Lower lobe of right lung (tissue), 2 donors: ENCODE results near the gene FXYD3. TPM values are rescaled to one million over a fixed set of nuclear protein-coding genes. Genes with fewer than 3 reads are reported as not detected.

ENCODE experiments used
- ATAC-seq, 2 donors: fragments of 200-7000 bp; cut with Tn5 transposase; one replicate each; pipeline ENCODE4 v1.9.1; 2020 to 2022; ENCODE audit warnings: mild to moderate bottlenecking in 2 of 2, moderate library complexity in 2 of 2
- DNase-seq: peaks from one replicate; pipeline ENCODE4 v3.0.0-alpha.2; 2020
- H3K27ac ChIP-seq: fragments of 200-600 bp; one replicate; pipeline ENCODE4 v1.8.0; 2022
- H3K27me3 ChIP-seq: fragments of 200-600 bp; one replicate; pipeline ENCODE4 v1.8.0; 2022; ENCODE audit warnings: low read depth
- H3K36me3 ChIP-seq: fragments of 200-600 bp; one replicate; pipeline ENCODE4 v1.8.0; 2022; ENCODE audit warnings: mild to moderate bottlenecking
- H3K4me1 ChIP-seq: fragments of 200-600 bp; one replicate; pipeline ENCODE4 v1.8.0; 2022
- H3K4me3 ChIP-seq: fragments of 200-600 bp; one replicate; pipeline ENCODE4 v1.8.0; 2022; ENCODE audit warnings: mild to moderate bottlenecking
- H3K9me3 ChIP-seq: fragments of 200-600 bp; one replicate; pipeline ENCODE4 v1.8.0; 2022
- intact Hi-C: fragments of 100-400 bp; cut with DNase I; formaldehyde crosslinking; loops from one replicate; pipeline ENCODE4 v1.11.0; 2022
- total RNA-seq: library from RNA; stranded (reverse); fragmentation: NEBNext Ultra II Directional; extraction: Animal tissue kit (Norgen Biotek cat#: 25700); gene quantifications from one replicate; pipeline ENCODE4 v1.2.1, GENCODE V29; 2021
- TF ChIP-seq, protein P1 (sequence below): fragments of 200-600 bp; IDR thresholded peaks from one replicate; pipeline ENCODE4 v1.8.0; 2022; ENCODE audit warnings: antibody characterized with exemption, mild to moderate bottlenecking
- donor health status: DM: no; HTN: yes; CAD: no; lungs with severe emphysema.

FXYD3 gene
- total RNA-seq, 1 donor from 2014 or later: 135 TPM

DNA sequence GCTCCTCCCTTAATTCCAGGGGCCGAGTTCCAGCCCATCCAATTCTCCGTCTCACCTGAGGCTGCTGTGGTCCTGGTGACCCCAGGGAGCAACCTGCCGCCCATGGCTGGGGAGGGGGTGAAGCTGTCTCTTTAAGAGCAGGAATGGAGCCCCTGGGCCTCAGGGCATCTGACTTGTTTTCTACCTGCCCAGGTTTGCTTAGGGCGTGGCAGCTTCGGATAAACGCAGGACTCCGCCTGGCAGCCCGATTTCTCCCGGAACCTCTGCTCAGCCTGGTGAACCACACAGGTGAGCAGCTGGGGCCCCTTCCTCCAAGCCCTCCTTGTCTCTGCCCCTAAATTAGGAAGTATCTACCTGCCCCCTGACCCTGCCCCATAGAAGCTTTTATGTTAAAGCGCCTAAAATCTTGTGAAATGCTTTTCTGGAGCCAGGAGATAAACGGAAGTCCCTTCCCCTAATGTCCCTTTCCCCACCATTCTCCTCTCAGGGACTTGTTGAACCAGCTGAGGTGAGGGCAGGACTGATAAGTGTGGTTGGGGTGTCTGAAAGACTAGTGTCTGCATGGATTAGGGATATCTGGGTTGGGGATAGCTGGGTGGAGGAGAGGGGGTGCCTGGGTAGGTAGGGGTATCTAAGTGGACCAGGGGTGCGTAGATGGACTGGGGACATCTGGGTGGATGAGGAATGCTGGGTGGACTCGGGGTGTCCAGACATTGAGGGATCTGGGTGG is 614 bp downstream of the FXYD3 start:
- Histone ChIP-seq H3K27ac (peak overlapping the region; percentile 78), H3K36me3 (no peaks in the 10 kb centered on the region), H3K4me1 (peaks cover 12% of the 10 kb centered on the region), H3K4me3 (peak overlapping the region; percentile 48), H3K27me3 (no peaks in the 10 kb centered on the region), H3K9me3 (no peaks in the 10 kb centered on the region)
- TF ChIP-seq, protein P1, sequence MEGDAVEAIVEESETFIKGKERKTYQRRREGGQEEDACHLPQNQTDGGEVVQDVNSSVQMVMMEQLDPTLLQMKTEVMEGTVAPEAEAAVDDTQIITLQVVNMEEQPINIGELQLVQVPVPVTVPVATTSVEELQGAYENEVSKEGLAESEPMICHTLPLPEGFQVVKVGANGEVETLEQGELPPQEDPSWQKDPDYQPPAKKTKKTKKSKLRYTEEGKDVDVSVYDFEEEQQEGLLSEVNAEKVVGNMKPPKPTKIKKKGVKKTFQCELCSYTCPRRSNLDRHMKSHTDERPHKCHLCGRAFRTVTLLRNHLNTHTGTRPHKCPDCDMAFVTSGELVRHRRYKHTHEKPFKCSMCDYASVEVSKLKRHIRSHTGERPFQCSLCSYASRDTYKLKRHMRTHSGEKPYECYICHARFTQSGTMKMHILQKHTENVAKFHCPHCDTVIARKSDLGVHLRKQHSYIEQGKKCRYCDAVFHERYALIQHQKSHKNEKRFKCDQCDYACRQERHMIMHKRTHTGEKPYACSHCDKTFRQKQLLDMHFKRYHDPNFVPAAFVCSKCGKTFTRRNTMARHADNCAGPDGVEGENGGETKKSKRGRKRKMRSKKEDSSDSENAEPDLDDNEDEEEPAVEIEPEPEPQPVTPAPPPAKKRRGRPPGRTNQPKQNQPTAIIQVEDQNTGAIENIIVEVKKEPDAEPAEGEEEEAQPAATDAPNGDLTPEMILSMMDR: no peak
- ATAC-seq (peak; percentile 37 to 54), DNase-seq (peak; percentile 78)
- intact Hi-C loops: no loop called here

DNA sequence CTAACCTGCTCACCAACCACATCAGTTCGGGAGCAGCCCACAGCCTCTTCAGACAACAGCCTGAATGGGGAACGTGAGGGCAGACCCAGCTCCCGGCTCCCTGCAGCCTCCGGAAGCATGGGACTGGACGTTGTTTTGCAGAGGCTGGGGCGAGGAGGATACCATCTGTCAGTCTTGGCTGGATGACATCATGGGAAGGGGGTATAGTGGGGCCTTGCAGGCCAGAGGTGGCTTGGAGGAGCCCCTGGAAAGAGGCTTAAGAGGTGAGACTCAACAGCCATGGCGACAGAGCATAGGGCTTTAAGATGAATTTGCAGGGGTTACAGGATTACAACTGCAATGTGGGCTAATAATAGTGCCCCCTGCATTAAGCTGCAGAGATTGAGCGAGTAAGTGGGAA is 1.5 kb downstream of the FXYD3 start:
- Histone ChIP-seq H3K9me3 (no peaks in the 10 kb centered on the region), H3K4me1 (peaks cover 12% of the 10 kb centered on the region), H3K4me3 (peak overlapping the region; percentile 48), H3K36me3 (no peaks in the 10 kb centered on the region), H3K27ac (peak overlapping the region; percentile 78), H3K27me3 (no peaks in the 10 kb centered on the region)
- ATAC-seq (no peak), DNase-seq (no peak)
- intact Hi-C loops: no loop called here
- TF ChIP-seq, protein P1: no peak

DNA sequence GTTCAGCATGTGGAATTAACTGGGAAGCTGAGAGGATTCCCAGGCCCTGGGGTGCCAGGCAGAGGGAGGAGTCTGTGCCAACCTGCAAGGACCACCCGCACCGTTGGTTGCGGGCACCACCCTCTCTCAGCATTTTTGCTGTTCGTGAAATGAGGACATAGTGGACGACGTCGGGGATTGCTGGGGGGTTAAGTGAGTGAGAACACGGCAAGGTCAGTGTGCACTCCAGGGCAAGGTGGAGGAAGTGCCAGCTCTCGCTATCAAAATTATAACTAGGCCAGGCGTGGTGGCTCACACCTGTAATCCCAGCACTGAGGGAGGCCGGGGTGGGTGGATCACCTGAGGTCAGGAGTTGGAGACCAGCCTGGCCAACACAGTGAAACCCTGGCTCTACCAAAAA is 2.2 kb downstream of the FXYD3 start:
- H3K36me3 ChIP-seq: no peaks in the 10 kb centered on the region
- peaks cover 14% of the 10 kb centered on the region for H3K4me1 ChIP-seq
- DNase-seq (no peak), ATAC-seq (peak; percentile 38 to 40)
- no peak overlapping the region for H3K4me3 ChIP-seq
- no peaks in the 10 kb centered on the region for H3K27me3 ChIP-seq
- intact Hi-C loops: no loop called here
- no peaks in the 10 kb centered on the region for H3K9me3 ChIP-seq
- peak overlapping the region; percentile 78 for H3K27ac ChIP-seq
- TF ChIP-seq, protein P1: no peak

DNA sequence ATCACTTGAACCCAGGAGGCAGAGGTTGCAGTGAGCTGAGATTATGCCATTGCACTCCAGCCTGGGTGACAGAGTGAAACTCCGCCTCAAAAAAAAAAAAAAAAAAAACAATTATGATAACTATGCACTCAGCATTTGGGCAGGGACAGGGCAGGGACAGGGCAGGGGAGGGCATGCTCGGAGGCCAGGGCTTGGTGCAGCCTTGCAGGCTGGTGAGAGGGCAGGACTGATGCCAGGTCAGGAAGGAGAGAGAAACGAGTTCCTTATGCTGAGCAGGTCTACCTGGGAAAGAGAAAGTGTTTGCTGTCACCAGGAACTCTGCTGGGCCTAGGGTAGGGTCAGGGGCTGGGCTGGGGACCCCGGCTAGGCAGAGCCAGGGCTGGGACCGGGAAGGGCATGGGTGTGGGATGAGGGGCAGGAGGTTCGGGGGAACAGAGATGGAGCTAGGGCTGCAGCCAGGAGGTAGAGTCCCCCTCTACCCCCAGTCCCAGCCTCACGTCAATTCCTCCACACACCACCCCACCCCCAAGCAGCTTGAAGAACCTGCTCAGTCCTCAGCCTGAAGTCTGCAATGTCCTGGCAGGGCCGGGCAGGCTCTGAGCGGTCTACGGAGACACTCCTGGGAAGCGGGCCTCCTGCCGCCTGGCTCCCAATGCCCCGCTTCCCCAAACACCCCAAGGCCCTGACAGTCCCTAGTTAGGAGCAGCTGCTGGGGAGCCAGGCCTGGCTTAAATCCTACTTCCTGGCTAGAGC is 2.8 kb downstream of the FXYD3 start:
- H3K4me1 ChIP-seq: peaks cover 20% of the 10 kb centered on the region
- intact Hi-C loops: no loop called here
- no peaks in the 10 kb centered on the region for H3K27me3 ChIP-seq
- DNase-seq (peak; percentile 87), ATAC-seq (peak; percentile 84 to 87)
- peak overlapping the region; percentile 79 for H3K27ac ChIP-seq
- no peaks in the 10 kb centered on the region for H3K9me3 ChIP-seq
- TF ChIP-seq, protein P1: no peak
- H3K36me3 ChIP-seq: no peaks in the 10 kb centered on the region
- H3K4me3 ChIP-seq: peak overlapping the region; percentile 39

DNA sequence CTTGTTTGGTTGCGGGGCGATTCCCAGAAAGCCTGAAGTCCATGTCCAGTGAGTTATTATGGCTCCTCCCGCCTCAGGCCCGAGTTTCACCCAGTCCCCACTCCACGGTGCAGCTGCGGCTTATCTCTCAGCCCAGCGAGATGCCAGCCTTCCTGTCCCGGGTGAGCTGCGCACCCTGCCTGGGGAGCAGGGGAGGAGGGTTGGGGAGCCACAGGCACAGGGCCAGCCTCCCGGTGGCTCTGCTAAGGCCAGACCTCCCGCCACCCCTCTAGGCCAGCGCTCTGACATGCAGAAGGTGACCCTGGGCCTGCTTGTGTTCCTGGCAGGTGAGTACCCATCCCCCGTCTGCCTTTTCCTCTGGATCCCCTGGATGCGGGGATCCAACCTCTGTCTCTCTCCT is 3.5 kb downstream of the FXYD3 start:
- DNase-seq: no peak

More for the DNA sequence above, 3.5 kb downstream of the FXYD3 start:
- peak overlapping the region; percentile 79 for H3K27ac ChIP-seq
- H3K9me3 ChIP-seq: no peaks in the 10 kb centered on the region
- no peaks in the 10 kb centered on the region for H3K27me3 ChIP-seq
- no peak for ATAC-seq
- H3K36me3 ChIP-seq: no peaks in the 10 kb centered on the region
- H3K4me1 ChIP-seq: peaks cover 26% of the 10 kb centered on the region
- TF ChIP-seq, protein P1: no peak
- peak overlapping the region; percentile 39 for H3K4me3 ChIP-seq
- intact Hi-C loops: no loop called here
